ENCODE data around the gene GRK2.

- TF ChIP-seq NFIC (IDR thresholded peaks at IDR 0.05) (no peak), ZBTB7A (IDR thresholded peaks at IDR 0.05; ENCODE audit: low read depth) (no peak), REST (IDR thresholded peaks at IDR 0.05; ENCODE audit: low read depth) (no peak), EP300 (IDR thresholded peaks at IDR 0.05; ENCODE audit: borderline replicate concordance) (no peak), RAD21 (IDR thresholded peaks at IDR 0.05; ENCODE audit: low read depth) (no peak), YY1 (IDR thresholded peaks at IDR 0.05; ENCODE audit: low read depth) (no peak), CREB1 (IDR thresholded peaks at IDR 0.05; ENCODE audit: low read depth) (no peak), TAF1 (IDR thresholded peaks at IDR 0.05; ENCODE audit: low read depth) (no peak), USF1 (IDR thresholded peaks at IDR 0.05) (no peak), TCF12 (IDR thresholded peaks at IDR 0.05; ENCODE audit: low read depth) (no peak), MAX (IDR thresholded peaks at IDR 0.05) (no peak)
Observed at GRCh38 chr11:67260406-67260805, 5.9 kb upstream of the GRK2 start.
